ELF-1 (cell line): ENCODE measurements around the gene GUCA2A.
A peak's percentile ranks its signal among the peaks of the same experiment; 100 is the strongest.
"Not testable (repeated sequence)": the region's sequence is repeated elsewhere in the genome, so short reads cannot be mapped to it uniquely, and the experiment has no call there.

Experiments
- DNase-seq: peaks from one replicate; pipeline ENCODE4 v3.0.0-alpha.2; 2016; ENCODE audit warnings: low read depth, low spot score

Gene GUCA2A, protein sequence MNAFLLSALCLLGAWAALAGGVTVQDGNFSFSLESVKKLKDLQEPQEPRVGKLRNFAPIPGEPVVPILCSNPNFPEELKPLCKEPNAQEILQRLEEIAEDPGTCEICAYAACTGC

DNA sequence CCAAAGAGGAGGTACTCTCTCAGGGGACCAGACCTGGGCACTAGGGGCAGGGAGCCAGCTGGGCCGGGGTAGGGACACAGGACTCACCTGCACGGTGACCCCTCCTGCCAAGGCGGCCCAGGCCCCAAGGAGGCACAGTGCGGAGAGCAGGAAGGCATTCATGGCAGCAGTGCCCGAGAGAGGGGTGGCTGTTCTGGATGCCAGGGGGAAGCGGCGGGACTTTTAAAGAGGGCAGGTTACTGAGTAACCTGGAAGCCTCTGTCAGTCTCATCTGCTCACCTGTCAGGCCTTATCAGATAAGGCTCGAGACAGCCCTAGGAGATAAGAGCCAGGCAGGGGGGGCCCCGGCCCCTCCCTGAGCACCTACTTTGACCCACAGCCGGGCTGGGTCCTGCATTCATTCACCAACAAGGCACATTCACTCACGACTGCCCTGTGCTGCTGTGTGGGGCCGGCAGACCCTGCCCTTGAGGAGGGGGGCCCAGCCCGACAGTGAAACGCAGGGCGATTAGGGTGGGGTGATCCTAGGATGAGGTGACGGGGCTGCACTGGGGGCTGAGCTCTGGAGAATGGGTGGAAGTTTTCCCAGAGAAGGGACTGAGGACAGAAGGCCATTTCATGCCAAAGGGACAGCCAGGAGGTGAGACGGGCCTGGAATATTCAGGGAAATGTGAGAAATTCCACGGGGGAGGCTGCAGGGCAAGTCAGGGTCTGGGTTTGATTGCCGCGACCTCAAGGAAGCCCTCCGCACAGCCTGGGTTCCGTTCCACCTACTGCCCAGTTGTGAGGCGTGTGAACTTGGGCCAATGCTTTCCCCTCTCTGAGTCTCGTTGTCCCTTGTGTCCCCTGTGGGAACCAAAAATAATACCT lies at the start of gene GUCA2A:
Gene GUCA2A (minus strand): TSS at position 195 of the 870 bp plus-strand sequence. CDS start 33 bp downstream, at position 162.
- DNase-seq, result peak; percentile 27

DNA sequence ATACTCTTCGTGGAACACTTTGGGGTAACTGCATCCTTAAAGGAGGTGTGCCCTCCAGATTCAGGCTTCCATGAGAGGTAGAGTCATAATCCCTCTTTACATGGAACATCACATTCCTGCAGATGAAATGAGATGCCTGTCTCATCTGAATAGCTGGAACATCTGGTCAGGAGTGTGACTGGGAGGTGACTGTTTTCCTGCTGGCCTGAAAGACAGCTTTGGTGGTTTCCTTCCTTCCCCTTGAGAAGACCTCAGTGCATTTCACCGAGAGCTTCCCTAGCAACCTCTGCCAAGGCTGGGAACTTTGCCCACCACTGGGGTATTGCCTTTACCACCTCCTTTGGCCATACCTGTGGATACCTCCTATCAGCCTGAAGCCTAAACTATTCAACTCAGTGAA lies 46.7 kb upstream of the GUCA2A start:
- no peak for DNase-seq

DNA sequence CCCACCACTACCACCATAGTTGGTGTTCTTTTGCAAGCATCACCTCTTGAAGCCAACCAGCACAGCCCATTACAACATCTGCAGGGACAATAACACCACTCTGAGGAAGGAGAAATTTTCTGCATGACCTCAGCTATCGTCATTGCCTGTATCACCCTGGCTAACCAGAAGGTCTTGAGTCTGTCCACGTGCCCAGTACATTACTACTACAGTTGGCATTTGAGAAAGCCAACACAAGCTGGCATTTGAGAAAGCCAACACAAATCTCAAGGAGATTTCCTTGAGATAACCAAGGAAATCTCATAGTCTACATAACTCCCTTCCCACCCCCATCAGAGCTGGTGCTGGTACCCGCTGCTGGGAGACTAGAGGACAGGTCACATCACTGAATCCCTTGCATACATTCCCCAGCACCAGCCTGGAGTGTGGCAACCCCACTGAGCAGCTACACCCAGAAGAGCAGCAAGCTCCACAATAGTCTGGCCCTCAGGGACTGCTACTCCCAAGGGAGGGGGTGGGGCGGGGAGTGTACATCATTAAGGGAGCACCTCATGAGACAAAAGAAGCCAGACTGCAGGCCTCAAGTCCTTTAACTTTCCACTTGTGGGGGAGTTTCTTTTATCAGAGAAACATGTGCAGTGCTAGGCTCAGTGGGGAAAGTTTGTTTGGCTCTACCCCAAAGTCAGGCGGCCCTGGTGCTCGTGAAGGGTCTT lies 46.0 kb upstream of the GUCA2A start:
- no peak for DNase-seq

DNA sequence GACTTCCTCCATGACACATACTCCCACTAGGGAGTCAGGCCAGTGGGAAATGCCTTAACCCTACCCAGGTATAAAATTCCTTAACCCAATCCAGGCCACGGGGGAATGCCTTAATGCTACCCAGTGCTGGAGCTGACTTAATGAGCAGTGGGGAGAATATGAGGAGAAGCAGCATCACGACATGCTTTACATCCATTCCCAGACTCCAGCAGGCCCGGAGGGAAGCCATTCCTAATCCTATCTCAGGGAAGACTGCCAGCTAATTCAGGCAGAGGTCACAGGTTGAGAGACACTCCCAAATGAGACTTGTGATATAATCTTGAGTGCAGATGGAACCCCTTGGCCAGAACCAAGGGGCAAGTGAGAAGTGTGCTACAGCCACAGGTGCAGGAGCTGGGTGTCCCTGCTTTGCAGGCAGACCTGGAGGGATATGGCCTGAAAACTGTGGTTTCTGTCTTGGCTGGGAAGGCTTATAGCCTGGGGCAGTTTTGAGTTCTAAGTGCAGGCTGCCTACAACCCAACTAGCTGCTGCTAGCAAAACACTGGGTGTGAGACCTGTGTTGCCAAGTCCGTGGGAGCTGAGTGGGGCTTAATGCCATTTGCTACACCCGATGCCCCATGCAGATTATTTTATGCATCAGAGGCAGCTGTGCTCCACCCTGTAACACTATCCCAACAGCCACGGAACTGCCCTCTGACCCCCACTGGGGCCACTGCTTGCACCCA lies 45.1 kb upstream of the GUCA2A start:
- peak; percentile 73 for DNase-seq

DNA sequence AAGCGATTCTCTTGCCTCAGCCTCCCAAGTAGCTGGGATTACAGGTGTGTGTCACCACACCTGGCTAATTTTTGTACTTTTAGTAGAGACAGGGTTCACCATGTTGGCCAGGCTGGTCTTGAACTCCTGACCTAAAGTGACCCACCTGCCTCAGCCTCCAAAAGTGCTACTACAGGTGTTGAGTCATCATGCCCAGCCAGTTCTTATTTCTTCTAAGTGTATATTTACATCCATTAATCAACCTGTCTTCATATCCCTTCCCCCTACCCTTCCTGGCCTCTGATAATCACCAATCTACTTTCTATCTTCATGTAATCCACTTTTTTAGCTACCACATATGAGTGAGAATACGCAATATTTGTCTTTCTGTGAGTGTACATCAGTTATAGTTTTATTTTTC lies 42.4 kb upstream of the GUCA2A start:
- not testable (repeated sequence) for DNase-seq

DNA sequence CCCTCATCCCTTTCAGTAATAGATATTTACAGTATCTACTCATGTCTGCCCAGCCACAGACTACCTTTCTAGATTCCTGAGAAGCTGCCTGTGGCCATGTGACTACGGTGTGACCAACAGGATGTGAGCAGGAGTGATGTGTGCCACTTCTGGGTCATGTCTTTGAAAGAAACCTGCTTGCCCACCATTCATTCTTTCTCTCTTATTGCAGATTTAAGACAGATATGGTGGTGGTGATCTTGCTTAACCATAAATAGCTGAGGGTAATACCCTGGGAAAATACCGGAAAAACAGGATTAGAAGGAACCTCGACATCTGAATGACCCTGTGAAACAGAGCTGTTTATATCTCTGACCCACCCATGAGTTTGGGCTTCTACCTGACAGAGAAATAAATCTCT lies 41.6 kb upstream of the GUCA2A start:
- peak; percentile 33 for DNase-seq

DNA sequence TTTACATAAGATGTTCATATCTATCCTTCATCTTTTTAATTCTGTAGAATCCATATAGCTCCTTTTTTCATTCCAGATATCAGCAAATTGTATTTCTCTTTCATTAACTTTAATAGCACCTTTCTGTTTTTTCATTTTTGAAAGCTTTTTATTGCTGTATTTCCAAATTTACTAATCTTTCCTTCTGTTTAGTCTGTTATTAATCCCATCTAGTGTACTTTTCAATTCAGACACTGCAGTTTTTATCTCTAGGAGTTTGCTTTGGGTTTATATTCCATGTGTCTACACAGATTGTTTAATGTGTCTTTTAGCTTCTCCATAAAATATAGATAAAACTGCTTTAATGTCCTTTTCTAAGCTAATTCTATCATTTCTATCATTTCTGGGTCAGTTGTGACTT lies 37.4 kb upstream of the GUCA2A start:
- DNase-seq, result no peak

DNA sequence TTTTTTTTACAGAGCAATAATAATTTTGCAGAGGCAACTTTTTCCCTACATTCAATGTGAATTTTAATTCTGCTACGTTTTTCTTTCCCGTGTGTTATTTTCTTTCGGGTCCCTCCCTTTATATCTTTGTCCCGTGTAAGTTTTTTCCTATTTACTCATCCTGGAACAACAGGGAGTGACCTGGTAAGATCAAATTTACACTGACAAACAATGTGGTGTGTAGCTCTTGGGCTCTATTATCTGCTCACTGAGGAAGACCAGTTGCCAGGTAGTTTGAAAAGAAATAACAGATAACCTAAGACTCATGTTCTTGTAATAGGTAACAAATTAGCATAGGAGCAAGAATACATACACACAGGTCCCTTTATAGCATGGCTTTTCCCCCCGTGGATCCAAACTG lies 33.7 kb upstream of the GUCA2A start:
- DNase-seq, result no peak

DNA sequence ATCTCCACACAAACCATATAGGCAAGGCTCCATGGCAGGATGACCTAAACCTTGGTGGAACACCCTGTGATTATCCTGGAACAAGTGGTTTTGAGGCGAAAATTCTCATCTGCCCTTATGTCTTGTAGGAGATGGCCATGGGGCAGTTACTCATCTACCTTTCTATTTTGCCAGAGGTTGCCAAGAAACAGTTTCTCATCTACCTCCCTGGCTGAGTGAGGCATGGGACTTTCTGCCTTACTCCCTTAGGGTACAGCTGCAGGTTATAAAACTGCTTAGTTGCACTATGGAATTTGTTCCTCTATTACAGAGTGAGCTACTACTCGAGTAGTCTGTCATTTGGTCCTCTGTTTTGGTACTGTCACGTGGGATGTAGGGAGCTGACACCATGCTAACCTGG lies 31.3 kb upstream of the GUCA2A start:
- DNase-seq, result no peak

DNA sequence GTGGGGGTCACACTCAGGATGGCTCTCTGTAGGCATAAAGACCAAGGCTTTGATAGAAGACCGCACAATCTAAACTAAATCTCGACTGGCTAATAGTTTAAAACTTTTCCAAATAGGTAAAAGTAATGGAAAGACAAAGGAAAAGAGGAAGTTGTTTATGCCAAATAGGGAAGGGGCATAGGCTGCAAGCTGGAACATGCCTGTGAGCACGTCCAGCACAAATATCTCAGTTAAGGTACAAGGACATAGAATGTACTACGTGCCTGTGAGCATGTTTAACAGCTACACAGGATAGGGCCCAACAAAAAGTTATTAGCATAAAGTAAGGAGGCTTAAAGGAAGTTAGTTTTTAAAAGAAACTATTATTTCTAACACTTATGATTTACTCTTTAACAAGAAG lies 27.6 kb upstream of the GUCA2A start:
- DNase-seq, result no peak

DNA sequence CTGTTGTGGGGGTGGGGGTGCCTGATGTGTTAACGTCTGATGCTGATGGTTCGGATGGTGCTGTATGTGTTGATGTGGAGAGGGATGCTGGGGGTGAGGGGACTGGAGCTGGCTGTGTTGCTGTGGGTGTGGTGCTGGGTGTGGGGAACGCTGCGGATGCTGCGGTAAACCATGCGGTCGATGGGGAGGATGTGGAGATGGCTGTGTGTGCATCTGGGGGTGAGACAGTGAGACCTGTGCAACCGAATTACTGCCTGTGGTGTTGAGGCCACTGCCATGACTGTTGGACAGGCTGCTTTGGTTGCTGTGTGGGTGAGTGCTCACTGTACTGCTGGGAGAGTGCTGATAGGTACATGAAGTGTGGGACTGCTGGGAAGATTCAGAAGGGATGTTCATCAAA lies 26.8 kb upstream of the GUCA2A start:
- no peak for DNase-seq

DNA sequence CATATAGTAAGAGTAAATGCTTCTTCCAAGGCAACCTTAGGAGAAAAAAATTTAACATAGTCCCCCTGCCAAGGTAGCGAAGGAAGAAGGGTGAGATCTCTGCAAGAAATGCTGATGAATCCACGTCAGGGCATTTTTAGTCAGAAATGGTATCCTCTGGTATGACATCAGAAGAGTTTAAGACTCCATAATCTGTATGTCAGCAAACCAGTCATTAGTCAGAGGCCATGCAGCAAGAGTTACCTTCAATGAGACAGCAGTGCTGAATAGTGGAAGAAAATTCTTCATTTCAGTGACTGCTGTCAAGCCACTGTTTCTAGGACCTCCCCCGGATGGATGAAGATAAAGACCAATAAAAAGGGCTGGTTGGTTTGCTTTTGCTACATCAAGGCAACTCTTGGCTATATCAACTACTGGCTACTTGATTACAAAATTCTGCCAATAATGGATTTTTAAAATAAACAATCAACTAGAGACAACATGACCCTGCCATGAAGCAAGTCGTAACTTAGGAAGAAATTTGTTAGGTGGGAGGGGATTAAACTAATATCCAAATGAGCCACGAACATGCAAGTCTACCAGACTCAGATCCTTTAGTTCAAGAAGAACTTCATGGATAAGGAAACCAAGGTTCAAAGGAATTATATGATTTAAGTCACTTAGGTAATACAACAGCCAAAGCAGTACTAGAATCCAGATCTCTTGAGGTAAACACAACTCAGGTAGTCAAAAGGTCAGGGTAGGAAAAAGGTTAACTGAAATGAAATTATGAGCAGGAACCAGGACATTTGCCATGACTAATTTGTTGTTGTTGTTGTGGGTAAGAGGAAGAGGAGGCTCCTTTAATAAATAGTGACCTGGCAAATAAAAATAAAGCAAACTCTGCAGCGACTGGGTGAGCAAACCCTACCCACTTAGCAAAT lies 25.6 kb upstream of the GUCA2A start:
- DNase-seq, result no peak

DNA sequence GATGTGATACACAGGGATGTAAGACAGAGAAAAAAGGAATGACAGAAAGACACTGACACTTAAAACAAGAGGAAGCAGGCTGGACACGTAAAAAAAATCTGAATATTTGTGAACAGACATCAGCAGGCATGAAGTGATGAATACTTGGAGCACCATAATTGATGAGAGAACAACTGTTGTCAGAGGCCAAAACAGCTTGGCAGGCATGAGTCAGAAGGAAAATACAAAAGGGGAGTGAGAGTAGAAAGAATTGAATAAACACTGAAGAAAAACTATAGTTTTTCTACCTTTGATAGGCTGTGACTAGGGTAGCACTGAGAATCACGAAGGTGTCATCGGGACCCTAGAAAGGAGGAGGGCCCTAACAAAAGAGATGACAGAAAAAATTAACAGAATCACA lies 21.6 kb upstream of the GUCA2A start:
- no peak for DNase-seq

DNA sequence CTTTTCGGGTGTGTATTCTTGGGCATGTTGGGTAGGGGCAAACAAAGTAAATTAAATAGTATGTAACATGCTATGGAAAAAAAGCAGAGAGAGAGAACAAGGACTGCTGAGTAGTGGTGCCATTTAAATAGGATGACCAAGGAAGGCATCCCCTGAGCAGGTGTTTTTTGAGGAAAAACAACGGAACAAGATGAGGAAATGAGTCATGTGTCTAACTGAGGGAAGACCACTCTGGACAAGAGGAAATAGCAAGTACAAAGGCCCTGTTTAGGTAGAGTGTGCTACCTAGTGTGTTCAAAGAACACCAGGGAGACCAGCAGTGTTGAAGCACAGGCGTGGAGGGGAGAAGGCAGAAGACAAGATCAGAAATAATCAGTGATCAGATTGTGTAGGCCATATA lies 20.1 kb upstream of the GUCA2A start:
- DNase-seq, result no peak

DNA sequence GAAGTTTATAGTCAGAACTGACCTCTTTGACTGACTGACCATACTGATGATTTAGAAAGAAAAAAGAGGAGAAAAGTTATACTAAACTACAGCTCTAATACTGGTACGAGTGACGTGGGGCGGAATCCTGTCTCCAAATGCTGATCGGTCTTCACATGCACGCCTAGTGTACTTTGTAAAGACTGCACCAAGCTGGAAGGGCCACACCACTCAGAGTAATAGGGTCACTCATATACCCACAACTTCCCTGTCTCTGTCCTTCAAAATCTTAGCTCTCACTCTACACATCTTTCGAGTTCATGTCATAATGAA lies 19.4 kb upstream of the GUCA2A start:
- DNase-seq, result no peak

DNA sequence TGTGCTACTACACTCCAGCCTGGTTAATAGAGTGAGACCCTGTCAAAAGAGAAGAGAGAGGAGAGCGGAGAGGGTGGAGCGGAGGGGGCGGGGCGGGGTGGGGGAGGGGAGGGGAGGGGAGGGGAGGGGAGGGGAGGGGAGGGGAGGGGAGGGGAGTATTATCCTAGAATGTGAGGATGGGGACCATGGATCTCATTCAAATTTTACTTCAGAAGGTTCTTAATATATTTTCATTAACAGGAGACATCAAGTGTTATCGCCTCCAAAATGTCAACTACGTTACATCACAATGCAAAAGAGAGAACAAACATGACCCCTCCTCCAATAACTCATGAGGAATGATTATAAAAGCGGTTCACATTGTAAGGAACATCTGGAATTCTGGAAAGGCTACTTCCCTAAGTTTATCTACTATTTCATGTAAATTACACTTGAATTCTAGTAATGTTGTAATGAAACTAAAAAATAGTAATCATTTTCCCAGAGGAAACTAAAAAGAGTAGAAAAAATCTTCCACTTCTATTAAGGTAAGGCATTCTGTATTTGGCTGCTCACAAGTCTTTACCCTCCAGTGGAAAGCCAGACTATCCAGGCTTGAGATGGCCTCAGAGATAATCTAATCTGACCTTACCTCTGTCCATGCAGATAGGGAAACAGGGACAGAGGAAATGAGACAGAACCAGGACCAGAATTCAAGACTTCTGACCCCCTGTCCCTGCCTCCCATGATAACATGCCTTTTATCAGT lies 18.8 kb upstream of the GUCA2A start:
- DNase-seq, result no peak

DNA sequence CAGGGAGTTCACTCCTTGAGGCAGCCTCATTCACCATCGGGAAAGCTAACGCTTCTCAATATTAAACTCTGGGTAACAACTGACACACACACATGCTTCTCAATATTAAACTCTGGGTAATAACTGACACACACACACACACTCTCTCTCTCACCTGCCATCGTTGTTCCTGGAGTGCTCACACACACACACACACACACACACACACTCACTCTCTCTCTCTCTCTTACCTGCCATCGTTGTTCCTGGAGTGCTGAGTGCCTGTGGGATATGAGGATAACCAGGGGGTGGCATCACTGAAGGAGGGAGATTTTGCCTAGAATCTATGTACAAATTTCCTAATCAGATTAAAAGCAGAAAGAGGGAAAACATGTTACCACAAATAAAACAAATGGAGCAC lies 17.1 kb upstream of the GUCA2A start:
- no peak for DNase-seq

DNA sequence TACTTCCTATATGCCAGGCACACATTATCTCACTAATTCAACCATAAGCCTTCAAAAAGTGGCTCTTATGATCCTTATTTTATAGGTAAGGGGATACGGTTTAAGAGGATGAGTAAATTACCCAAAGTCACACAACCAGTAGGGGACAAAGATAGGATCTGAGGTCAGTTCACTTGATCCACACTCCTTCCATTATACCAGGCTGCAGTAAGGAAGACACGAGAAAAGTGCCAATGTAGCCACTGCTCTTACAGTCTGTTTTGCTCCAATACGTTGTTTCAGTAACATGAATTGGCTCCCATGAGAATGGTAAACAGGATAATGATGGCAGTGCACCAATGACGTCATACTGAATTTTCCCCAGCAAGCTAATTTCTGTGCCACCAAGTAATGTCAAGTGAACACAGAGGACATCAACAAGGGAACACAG lies 15.4 kb upstream of the GUCA2A start:
- DNase-seq, result no peak

DNA sequence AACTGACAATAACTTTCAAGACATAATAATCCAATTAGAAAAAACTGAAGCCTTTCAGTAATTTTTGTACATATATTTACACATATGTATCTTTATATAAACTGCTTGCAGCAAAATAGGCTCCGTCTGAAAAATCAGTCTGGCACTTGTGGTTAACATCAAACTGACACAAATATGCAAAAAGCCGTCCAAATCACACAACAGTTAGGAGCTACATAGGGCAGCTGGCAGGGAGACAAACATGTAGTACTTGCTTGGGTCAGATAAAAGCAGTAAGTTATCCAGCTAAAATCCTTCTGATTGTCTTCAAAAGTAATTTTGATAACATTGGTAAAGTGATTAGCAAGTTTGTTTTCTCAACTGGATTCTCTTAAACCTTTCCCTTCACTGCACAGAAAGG lies 14.7 kb upstream of the GUCA2A start:
- DNase-seq, result no peak

DNA sequence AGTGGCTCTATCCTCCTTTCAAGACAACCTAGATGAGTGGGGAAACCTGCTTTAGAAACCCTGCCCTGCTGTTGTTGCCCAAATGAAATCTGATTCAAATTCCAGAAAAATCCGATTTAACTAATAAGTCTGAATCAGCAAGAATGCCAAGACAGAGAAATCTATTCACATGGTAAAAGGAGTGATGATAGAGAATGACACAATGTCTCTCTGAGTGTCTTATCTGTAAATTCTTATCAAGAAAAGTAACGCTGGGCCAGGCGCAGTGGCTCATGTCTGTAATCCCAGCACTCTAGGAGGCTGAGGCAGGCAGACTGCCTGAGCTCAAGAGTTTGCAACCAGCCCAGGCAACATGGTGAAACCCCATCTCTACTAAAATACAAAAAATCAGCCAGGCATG lies 13.7 kb upstream of the GUCA2A start:
- DNase-seq, result no peak
